ENCODE results near the gene RHOA. TPM values are rescaled to one million over a fixed set of nuclear protein-coding genes. Genes with fewer than 3 reads are reported as not detected.

RHOA gene
- total and polyA plus RNA-seq, 2 of the 13 experiments (the other 11 are each of a cell fraction or from before 2014, with no cell fraction given): 131 to 177 TPM

- peak; percentile 99 for TF ChIP-seq ZNF687 (CRISPR knock-in tag; IDR thresholded peaks at IDR 0.05)
- peak; percentile 4; the same call in 1 of the 2 replicates for TF ChIP-seq HNF4G (IDR thresholded peaks at IDR 0.05; ENCODE audit: borderline replicate concordance, low read depth, low read length)
- TF ChIP-seq HNF4G (CRISPR knock-in tag; IDR thresholded peaks at IDR 0.05; ENCODE audit: borderline replicate concordance, low read depth): peak; percentile 16
- TF ChIP-seq MBNL3 (CRISPR knock-in tag; conservative IDR thresholded peaks at IDR 0.05): no peak
- no peak for TF ChIP-seq ZNF33A (CRISPR knock-in tag; IDR thresholded peaks at IDR 0.05; ENCODE audit: borderline replicate concordance)
- TF ChIP-seq ZNF784 (CRISPR knock-in tag; IDR thresholded peaks at IDR 0.05; ENCODE audit: borderline replicate concordance): no peak
- peak; percentile 78 for TF ChIP-seq GATAD1 (CRISPR knock-in tag; IDR thresholded peaks at IDR 0.05)
- TF ChIP-seq DZIP1 (CRISPR knock-in tag; IDR thresholded peaks at IDR 0.05): peak; percentile 75; the same call in 1 of the 2 replicates
- no peak; the same call in 1 of the 2 replicates for TF ChIP-seq MLXIP (CRISPR knock-in tag; IDR thresholded peaks at IDR 0.05; ENCODE audit: borderline replicate concordance)
- TF ChIP-seq MXD1 (CRISPR knock-in tag; IDR thresholded peaks at IDR 0.05): peak; percentile 91; the same call in 1 of the 2 replicates
- peak; percentile 80; the same call in 1 of the 2 replicates for TF ChIP-seq ZFX (CRISPR knock-in tag; IDR thresholded peaks at IDR 0.05; ENCODE audit: low read depth)
- no peak for TF ChIP-seq DPF2 (CRISPR knock-in tag; IDR thresholded peaks at IDR 0.05; ENCODE audit: borderline replicate concordance, low read depth)
- TF ChIP-seq MLLT10 (CRISPR knock-in tag; IDR thresholded peaks at IDR 0.05): no peak
- TF ChIP-seq ZNF251 (CRISPR knock-in tag; IDR thresholded peaks at IDR 0.05): no peak
- peak; percentile 88 for TF ChIP-seq HOXA3 (CRISPR knock-in tag; IDR thresholded peaks at IDR 0.05)
- no peak for TF ChIP-seq ATRX (CRISPR knock-in tag; IDR thresholded peaks at IDR 0.05; ENCODE audit: borderline replicate concordance)
These were observed 53.4 kb downstream of the RHOA start, which contains the start of gene GPX1 (continued) for GRCh38 chr3:49358217-49358883.
